HG03442 (cell line): ENCODE results near the gene STEAP1.

Experiments used
- ATAC-seq: cut with Tn5 transposase; IDR thresholded peaks from one replicate; pipeline ENCODE4 v1.9.1; 2021; ENCODE audit warnings: mild to moderate bottlenecking, moderate library complexity; ENCODE audit not compliant: unreplicated experiment

Gene STEAP1

GRCh38 chr7:90211391-90212148, 57.3 kb downstream of the STEAP1 start, which contains the start of gene STEAP2:
STEAP2 (plus strand) TSS chr7:90211740; CDS start chr7:90225083, 13,343 bp downstream.
- ATAC-seq, result peak; percentile 86

GRCh38 chr7:90212149-90212495, 57.9 kb downstream of the STEAP1 start:
- ATAC-seq, result no peak

- no peak for ATAC-seq
Observed at GRCh38 chr7:90213521-90213920, 59.3 kb downstream of the STEAP1 start.
